HG02610 (cell line): Measurements from ENCODE around the gene CALY.

Experiments used
- ATAC-seq: cut with Tn5 transposase; IDR thresholded peaks from one replicate; pipeline ENCODE4 v1.9.1; 2021; ENCODE audit warnings: mild to moderate bottlenecking, moderate library complexity; ENCODE audit not compliant: unreplicated experiment

CALY gene

GRCh38 chr10:133351408-133352318 is 15.0 kb upstream of the CALY start:
- no peak for ATAC-seq

- no peak for ATAC-seq
Observed at GRCh38 chr10:133350950-133351329, 14.2 kb upstream of the CALY start.

- no peak for ATAC-seq
Observed at GRCh38 chr10:133350283-133350949, 13.7 kb upstream of the CALY start.

GRCh38 chr10:133349577-133350011 is 12.9 kb upstream of the CALY start:
- no peak for ATAC-seq

- no peak for ATAC-seq
Observed at GRCh38 chr10:133349160-133349568, 12.5 kb upstream of the CALY start.

GRCh38 chr10:133347710-133348517 is 11.2 kb upstream of the CALY start:
- ATAC-seq = no peak

- no peak for ATAC-seq
Observed at GRCh38 chr10:133346413-133346812, 9.7 kb upstream of the CALY start.

- ATAC-seq = no peak
Observed at GRCh38 chr10:133344236-133344635, 7.5 kb upstream of the CALY start.

GRCh38 chr10:133343558-133343957 is 6.9 kb upstream of the CALY start:
- ATAC-seq = no peak

GRCh38 chr10:133342942-133343341 is 6.2 kb upstream of the CALY start:
- no peak for ATAC-seq

- ATAC-seq = no peak
Observed at GRCh38 chr10:133341983-133342382, 5.3 kb upstream of the CALY start.

- ATAC-seq = no peak
Observed at GRCh38 chr10:133339708-133340380, 3.1 kb upstream of the CALY start.

GRCh38 chr10:133338080-133339071 is 1.7 kb upstream of the CALY start:
- ATAC-seq = no peak

- no peak for ATAC-seq
Observed at GRCh38 chr10:133337370-133337725, 652 bp upstream of the CALY start.

- no peak for ATAC-seq
Observed at GRCh38 chr10:133336118-133336576, 549 bp downstream of the CALY start.

GRCh38 chr10:133335246-133336117 is 1.2 kb downstream of the CALY start:
- ATAC-seq = no peak

GRCh38 chr10:133334503-133335245 is 2.0 kb downstream of the CALY start:
- no peak for ATAC-seq
